Kidney (tissue), 14 donors: ENCODE measurements around the gene ZDHHC7. TPM values are rescaled to one million over a fixed set of nuclear protein-coding genes. Genes with fewer than 3 reads are reported as not detected.

ENCODE experiments used
- DNase-seq, 5 donors: peaks; one replicate each; pipeline ENCODE4 v3.0.0-alpha.2; 2013 to 2020
- FAIRE-seq: peaks from 2 replicates; lab custom pipeline; 2012; peaks lifted over from hg19 to GRCh38; lab: Jason Lieb, UNC
- H3K27ac ChIP-seq, 2 donors: one replicate each; pipeline ENCODE4 v1.7.0; 2013; ENCODE audit warnings: low read depth in 2 of 2, low read length in 2 of 2, inconsistent platforms in 1 of 2
- H3K27me3 ChIP-seq: one replicate; pipeline ENCODE4 v1.7.1; 2013; ENCODE audit warnings: low read length, inconsistent platforms; ENCODE audit not compliant: control insufficient read depth, insufficient read depth
- H3K36me3 ChIP-seq, 3 donors: one replicate each; pipeline versions ENCODE4 v1.7.0 to v1.7.1; 2013; ENCODE audit warnings: low read length in 3 of 3, control low read depth in 1 of 3, inconsistent platforms in 1 of 3; ENCODE audit not compliant: insufficient read depth in 3 of 3, control insufficient read depth in 2 of 3
- H3K4me1 ChIP-seq, 3 donors: one replicate each; pipeline versions ENCODE4 v1.7.0 to v1.7.1; 2013; ENCODE audit warnings: low read length in 3 of 3, inconsistent platforms in 1 of 3, low read depth in 1 of 3; ENCODE audit not compliant: control insufficient read depth in 2 of 3, insufficient read depth in 2 of 3
- H3K4me3 ChIP-seq, 3 donors: one replicate each; pipeline versions ENCODE4 v1.7.0 to v1.8.1; 2013; ENCODE audit warnings: low read length in 3 of 3, control low read depth in 1 of 3, inconsistent platforms in 1 of 3
- H3K9ac ChIP-seq, 3 donors: one replicate each; pipeline versions ENCODE4 v1.7.0 to v1.7.1; 2013; ENCODE audit warnings: low read length in 3 of 3, control low read depth in 1 of 3, inconsistent platforms in 1 of 3
- H3K9me3 ChIP-seq, 3 donors: one replicate each; pipeline versions ENCODE4 v1.7.0 to v1.7.1; 2013; ENCODE audit warnings: low read length in 3 of 3, control low read depth in 1 of 3, inconsistent platforms in 1 of 3; ENCODE audit not compliant: control insufficient read depth in 2 of 3, insufficient read depth in 1 of 3
- CTCF ChIP-seq: IDR thresholded peaks from 3 replicates; pipeline ENCODE4 v1.5.1; 2012; ENCODE audit warnings: mild to moderate bottlenecking, moderate library complexity, borderline replicate concordance; ENCODE audit not compliant: insufficient read depth; ENCODE audit errors: extremely low read depth
- intact Hi-C: fragments of 100-400 bp; cut with DNase I; formaldehyde crosslinking; loops from one replicate; pipeline ENCODE4 v1.11.1; 2022
- polyA plus RNA-seq: library from polyadenylated mRNA; stranded (reverse); fragments of 350-450 nt; fragmentation: Illumina TruSeq; extraction: RNeasy Lipid Tissue Mini Kit (QIAGEN cat#74804); gene quantifications from one replicate; pipeline ENCODE4 v1.2.3, GENCODE V29; 2014; ENCODE audit warnings: low read depth, low replicate concordance; ENCODE audit not compliant: insufficient read depth
- total RNA-seq: library from RNA; stranded (reverse); fragmentation: NEBNext Ultra II Directional; extraction: Animal tissue kit (Norgen Biotek cat#: 25700); gene quantifications from one replicate; pipeline ENCODE4 v1.2.1, GENCODE V29; 2021
- donor health status: control.
- donor health status: control.
- donor health status: control.
- donor health status: control.
- donor health status: control.
- donor health status: DM: yes; HTN: yes; CAD: no.
- donor health status: Normal renal cell carcinoma (clear cell type).

Gene ZDHHC7
- total and polyA plus RNA-seq, 2 donors from 2014 or later = 23.4 to 54.4 TPM

GRCh38 chr16:84925773-84926372 is 85.5 kb downstream of the ZDHHC7 start:
- H3K4me3 ChIP-seq = no peak overlapping the region
- DNase-seq (no peak), FAIRE-seq (no peak)
- TF ChIP-seq CTCF = no peak
- intact Hi-C loops = no loop called here
- no peak overlapping the region for H3K9ac ChIP-seq
- H3K9me3 ChIP-seq = no peaks in the 10 kb centered on the region
- H3K36me3 ChIP-seq = no peaks in the 10 kb centered on the region
- peaks cover 0 to 5% (median 0%) of the 10 kb centered on the region in 3 donors for H3K4me1 ChIP-seq
- no peak overlapping the region for H3K27ac ChIP-seq
- no peaks in the 10 kb centered on the region for H3K27me3 ChIP-seq

GRCh38 chr16:84925092-84925772 is 86.1 kb downstream of the ZDHHC7 start:
- no peak for FAIRE-seq
- Histone ChIP-seq H3K36me3 (no peaks in the 10 kb centered on the region), H3K9me3 (no peaks in the 10 kb centered on the region), H3K27ac (no peak overlapping the region), H3K4me3 (no peak overlapping the region), H3K9ac (no peak overlapping the region), H3K4me1 (peaks cover 0 to 5% (median 0%) of the 10 kb centered on the region in 3 donors), H3K27me3 (no peaks in the 10 kb centered on the region)
- intact Hi-C loops = no loop called here
- peak; percentile 60 for TF ChIP-seq CTCF
- no peak for DNase-seq

- Histone ChIP-seq H3K36me3 (no peaks in the 10 kb centered on the region), H3K4me1 (peaks cover 0 to 7% (median 0%) of the 10 kb centered on the region in 3 donors), H3K4me3 (no peak overlapping the region), H3K27me3 (no peaks in the 10 kb centered on the region), H3K27ac (peak overlapping the region in 1 of 2 donors; percentile 84), H3K9ac (no peak overlapping the region), H3K9me3 (no peaks in the 10 kb centered on the region)
- peak; percentile 54 to 84 (median 75) for DNase-seq
- no peak for TF ChIP-seq CTCF
- FAIRE-seq = no peak
- intact Hi-C loops = no loop called here
Measured at GRCh38 chr16:84924331-84925091, 86.8 kb downstream of the ZDHHC7 start.

Other genes starting within 250 kb of the ZDHHC7 start
- 108 TPM for gene CRISPLD2, start 191.6 kb downstream of the ZDHHC7 start, total RNA-seq
- 4.8 TPM for gene CRISPLD2, start 191.6 kb downstream of the ZDHHC7 start, polyA plus RNA-seq
- 19.2 TPM for gene KIAA0513, start 16.3 kb upstream of the ZDHHC7 start, total RNA-seq
- 2.6 TPM for gene KIAA0513, start 16.3 kb upstream of the ZDHHC7 start, polyA plus RNA-seq
- gene CIBAR2, start 100.9 kb upstream of the ZDHHC7 start, total RNA-seq = 1.6 TPM
- gene CIBAR2, start 100.9 kb upstream of the ZDHHC7 start, polyA plus RNA-seq = not detected